IPS DF 6.9 (cell line): ENCODE results near the gene AGPAT4.

ENCODE experiments used
- DNase-seq: peaks from one replicate; pipeline ENCODE4 v3.0.0-alpha.2; 2013; ENCODE audit warnings: low read depth, low spot score
- H3K27ac ChIP-seq: one replicate; pipeline ENCODE4 v1.5.1; 2013; ENCODE audit warnings: low read length, control low read depth
- H3K27me3 ChIP-seq: 2 replicates; pipeline ENCODE4 v1.6.1; 2013; ENCODE audit warnings: mild to moderate bottlenecking, low read length; ENCODE audit not compliant: control insufficient read depth, insufficient read depth
- H3K36me3 ChIP-seq: 2 replicates; pipeline ENCODE4 v1.6.1; 2013; ENCODE audit warnings: low read length; ENCODE audit not compliant: control insufficient read depth, insufficient read depth
- H3K4me1 ChIP-seq: 2 replicates; pipeline ENCODE4 v1.6.1; 2013; ENCODE audit warnings: low read length; ENCODE audit not compliant: control insufficient read depth, insufficient read depth
- H3K4me3 ChIP-seq: 2 replicates; pipeline ENCODE4 v1.5.1; 2013; ENCODE audit warnings: mild to moderate bottlenecking, low read length
- H3K9me3 ChIP-seq: 2 replicates; pipeline ENCODE4 v1.6.1; 2013; ENCODE audit warnings: low read length, inconsistent platforms; ENCODE audit not compliant: control insufficient read depth, insufficient read depth
- WGBS: extraction: QIAGEN DNeasy Blood & Tissue Kit; methylation state at CpG from one replicate; pipeline ENCODE4 v1.1.7; 2013; ENCODE audit warnings: mixed read lengths, missing lambda C conversion rate; ENCODE audit not compliant: insufficient read length, insufficient coverage; 5-methylcytosine and 5-hydroxymethylcytosine counted together

Gene AGPAT4

DNA sequence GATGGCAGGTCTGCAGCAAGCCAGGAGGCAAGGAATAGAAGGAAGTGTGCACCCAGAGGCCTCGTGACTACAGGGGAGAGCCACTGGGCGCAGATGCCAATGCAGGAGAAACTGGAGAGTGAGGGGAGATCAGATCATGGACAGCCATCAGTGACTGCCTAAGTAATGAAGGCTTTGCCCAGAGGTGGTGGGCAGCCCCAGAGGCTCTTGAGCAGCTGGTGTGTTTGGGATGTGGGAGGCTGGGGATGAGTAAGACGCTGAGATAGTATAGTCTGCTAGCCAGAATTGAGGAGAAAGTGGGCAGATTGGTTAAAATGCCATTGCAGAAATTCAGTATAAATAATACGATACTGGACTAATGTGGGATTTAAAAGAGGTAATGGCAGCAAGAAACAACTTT, 170.4 kb downstream of the AGPAT4 start:
- no CpG with 5 or more reads among the region's 4 CpGs for WGBS
- Histone ChIP-seq H3K27me3 (no peaks in the 10 kb centered on the region), H3K36me3 (peaks cover 16% of the 10 kb centered on the region), H3K9me3 (no peaks in the 10 kb centered on the region), H3K4me1 (no peaks in the 10 kb centered on the region), H3K4me3 (no peak overlapping the region), H3K27ac (no peak overlapping the region)
- DNase-seq: no peak

DNA sequence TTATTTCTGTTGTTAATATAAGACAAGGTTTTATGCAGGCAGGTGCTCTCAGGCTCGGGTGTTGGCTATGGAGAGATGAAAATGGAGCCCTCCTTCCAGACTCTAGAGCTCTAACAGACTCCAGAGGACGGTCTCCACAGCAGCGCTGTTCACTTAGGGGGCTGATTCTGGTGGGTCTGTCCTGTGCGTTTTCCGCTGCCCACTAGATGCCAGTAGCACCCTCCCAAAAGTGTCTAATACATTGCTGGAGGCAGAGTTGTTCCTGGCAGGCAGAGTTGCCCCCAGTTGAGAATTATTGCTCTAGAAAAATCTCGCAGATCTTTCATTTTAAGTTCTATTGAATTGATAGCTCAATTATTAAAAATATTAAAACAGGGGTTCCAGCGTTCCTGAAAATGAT, 172.3 kb downstream of the AGPAT4 start:
- peaks cover 4% of the 10 kb centered on the region; the same call in 1 of the 2 replicates for H3K36me3 ChIP-seq
- no peak overlapping the region for H3K27ac ChIP-seq
- no peaks in the 10 kb centered on the region for H3K27me3 ChIP-seq
- H3K9me3 ChIP-seq: no peaks in the 10 kb centered on the region
- DNase-seq: no peak
- H3K4me3 ChIP-seq: no peak overlapping the region
- H3K4me1 ChIP-seq: no peaks in the 10 kb centered on the region
- no CpG with 5 or more reads among the region's 7 CpGs for WGBS

DNA sequence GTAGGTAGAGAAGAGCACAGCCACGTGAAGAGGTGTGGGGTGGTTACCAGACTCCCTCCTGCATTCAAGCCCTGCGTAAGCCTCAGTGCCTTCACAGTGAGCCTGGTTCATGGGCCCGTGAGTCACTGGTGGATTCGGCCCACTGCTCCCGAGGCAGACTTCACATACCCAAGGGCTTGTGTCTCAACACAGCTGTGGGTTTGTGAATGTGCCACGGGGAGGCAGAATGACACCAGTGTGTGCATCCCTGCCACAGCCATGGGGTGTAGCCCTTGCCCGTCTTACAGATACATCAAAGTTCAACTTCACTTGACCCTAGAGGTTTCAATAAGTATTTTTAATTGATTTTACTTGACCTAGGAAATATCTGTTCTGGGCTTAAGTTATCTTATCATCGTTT, 173.8 kb downstream of the AGPAT4 start:
- no peak for DNase-seq
- Histone ChIP-seq H3K4me3 (no peak overlapping the region), H3K4me1 (no peaks in the 10 kb centered on the region), H3K9me3 (no peaks in the 10 kb centered on the region), H3K27me3 (no peaks in the 10 kb centered on the region), H3K36me3 (peaks cover 4% of the 10 kb centered on the region; the same call in 1 of the 2 replicates), H3K27ac (no peak overlapping the region)
- no CpG with 5 or more reads among the region's 8 CpGs for WGBS

DNA sequence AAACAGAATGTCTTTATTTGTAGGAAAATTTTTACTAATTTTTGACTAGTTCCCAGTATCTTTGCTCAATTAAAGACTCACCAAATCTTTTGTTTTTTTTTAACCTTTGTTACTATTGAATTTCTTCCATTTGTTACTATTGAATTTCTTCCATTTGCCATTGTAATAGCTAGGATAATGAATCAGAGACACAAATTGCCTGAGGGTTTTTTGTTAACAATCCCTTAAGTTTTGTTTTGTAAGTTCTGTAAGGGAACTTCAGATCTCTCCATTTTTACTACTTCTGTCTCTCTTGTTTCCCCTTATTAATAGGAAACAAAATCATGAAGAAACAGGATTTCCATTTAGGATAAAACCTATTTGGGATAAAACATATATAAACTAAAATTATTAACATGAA, 177.9 kb downstream of the AGPAT4 start:
- no peaks in the 10 kb centered on the region for H3K4me1 ChIP-seq
- no peak overlapping the region for H3K27ac ChIP-seq
- DNase-seq: no peak
- H3K9me3 ChIP-seq: no peaks in the 10 kb centered on the region
- no peaks in the 10 kb centered on the region; the same call in 1 of the 2 replicates for H3K36me3 ChIP-seq
- no peak overlapping the region for H3K4me3 ChIP-seq
- no peaks in the 10 kb centered on the region for H3K27me3 ChIP-seq

DNA sequence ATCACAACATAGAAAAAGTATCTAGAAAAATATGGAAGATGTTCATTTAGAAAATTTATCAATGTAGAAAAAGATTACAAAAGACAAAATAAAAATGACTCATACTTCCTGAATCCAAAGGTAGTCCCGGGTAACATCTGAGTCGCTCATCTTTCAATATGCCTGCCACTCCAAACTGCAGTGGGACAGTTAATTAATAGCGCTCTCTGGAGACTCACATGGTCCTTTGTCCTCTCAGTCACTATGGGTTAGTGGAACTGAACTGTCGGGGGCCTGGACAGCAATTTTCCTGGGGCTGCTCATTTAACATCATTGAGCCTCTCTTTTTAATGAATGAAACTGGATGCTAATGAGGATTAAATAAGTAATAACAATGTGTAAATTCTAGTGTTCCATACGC, 178.9 kb downstream of the AGPAT4 start:
- Histone ChIP-seq H3K4me1 (no peaks in the 10 kb centered on the region), H3K27me3 (no peaks in the 10 kb centered on the region), H3K4me3 (no peak overlapping the region), H3K9me3 (no peaks in the 10 kb centered on the region), H3K27ac (no peak overlapping the region), H3K36me3 (no peaks in the 10 kb centered on the region; the same call in 1 of the 2 replicates)
- WGBS: no CpG with 5 or more reads among the region's 5 CpGs
- DNase-seq: no peak

DNA sequence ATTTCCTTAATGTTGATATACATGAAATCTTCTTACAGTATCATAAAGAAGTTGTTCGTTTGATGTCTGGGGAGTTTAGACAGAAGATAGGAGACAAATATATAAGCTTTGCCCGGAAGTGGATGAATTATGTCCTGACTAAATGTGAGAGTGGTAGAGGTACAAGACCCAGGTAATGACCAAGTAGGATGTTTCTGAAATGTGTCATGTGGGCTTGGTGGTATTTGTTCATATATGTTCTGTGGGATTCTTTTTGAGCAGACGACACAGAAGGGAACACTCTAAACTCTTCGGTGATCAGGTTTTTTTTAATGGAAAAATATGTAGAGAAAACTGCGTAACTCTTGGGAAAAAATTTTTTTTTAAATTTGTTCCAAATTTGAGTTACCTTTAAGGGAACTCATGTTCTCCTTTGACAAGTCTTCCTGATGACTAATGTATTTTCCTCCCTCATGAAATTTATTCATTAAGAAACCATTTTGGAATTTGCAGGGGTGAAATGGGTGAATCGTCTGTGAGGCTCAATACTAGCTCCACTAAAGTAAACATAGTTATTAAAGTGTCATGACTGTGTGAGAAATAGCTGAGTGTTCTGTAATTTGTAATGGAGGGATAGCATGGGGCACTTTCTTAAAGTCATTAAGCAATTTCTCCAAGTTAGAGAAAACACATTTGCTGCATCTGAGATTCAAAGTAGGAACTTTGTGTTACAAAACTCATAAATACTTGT, 181.7 kb downstream of the AGPAT4 start:
- no peaks in the 10 kb centered on the region for H3K4me1 ChIP-seq
- H3K36me3 ChIP-seq: peaks cover 8% of the 10 kb centered on the region; the same call in 1 of the 2 replicates
- no peaks in the 10 kb centered on the region for H3K9me3 ChIP-seq
- H3K4me3 ChIP-seq: no peak overlapping the region
- DNase-seq: no peak
- no peaks in the 10 kb centered on the region for H3K27me3 ChIP-seq
- no CpG with 5 or more reads among the region's 6 CpGs for WGBS
- H3K27ac ChIP-seq: no peak overlapping the region

DNA sequence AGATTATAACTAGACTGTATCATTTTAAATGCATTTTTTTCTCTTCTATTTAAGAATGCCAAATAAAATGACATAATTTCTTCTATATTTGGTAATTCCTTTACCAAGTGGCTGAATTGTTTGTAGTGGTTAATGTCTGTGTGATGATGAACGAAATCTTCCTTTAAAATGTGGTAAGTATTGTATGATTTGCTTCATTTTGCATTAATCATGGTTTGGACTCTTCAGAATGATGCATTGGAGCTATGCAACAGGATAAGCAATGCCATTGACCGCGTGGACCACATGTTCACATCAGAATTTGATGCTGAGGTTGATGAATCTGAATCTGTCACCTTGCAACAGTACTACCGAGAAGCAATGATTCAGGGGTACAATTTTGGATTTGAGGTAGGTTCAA, 182.7 kb downstream of the AGPAT4 start:
- Histone ChIP-seq H3K4me1 (no peaks in the 10 kb centered on the region), H3K27me3 (no peaks in the 10 kb centered on the region), H3K36me3 (peaks cover 11% of the 10 kb centered on the region; the same call in 1 of the 2 replicates), H3K9me3 (no peaks in the 10 kb centered on the region), H3K4me3 (no peak overlapping the region), H3K27ac (no peak overlapping the region)
- no CpG with 5 or more reads among the region's 4 CpGs for WGBS
- DNase-seq: no peak

DNA sequence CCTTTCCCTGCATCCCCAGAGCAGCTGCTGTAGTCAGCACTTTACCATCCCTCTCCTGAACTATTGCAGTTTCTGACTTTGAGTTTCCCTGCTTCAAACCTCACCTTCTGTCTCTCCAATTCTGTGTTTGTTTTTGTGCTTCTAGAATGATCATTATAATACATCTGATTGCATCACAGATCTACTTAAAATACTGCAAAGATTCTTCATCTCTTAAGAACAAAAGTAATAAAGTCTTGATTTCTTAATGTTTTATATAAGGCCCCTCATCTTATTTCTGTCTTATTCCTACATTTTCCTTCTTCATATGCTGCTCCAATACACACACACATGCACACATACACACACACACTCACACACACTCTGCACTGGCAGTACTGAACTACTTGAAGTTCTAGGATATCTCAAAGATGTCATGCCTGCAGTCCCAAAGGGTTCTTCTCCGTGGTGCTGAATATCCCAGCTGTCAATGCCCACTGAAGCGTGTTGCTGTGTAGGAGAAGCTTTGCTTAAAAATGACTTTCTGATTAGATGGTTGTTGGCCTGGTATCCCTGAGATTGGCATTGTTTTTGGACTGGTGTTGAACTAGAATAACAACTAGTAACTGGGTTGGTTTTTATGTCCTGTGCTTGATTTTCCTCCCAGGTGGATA, 185.1 kb downstream of the AGPAT4 start:
- peaks cover 11% of the 10 kb centered on the region; the same call in 1 of the 2 replicates for H3K36me3 ChIP-seq
- no CpG with 5 or more reads among the region's 2 CpGs for WGBS
- no peak for DNase-seq

DNA sequence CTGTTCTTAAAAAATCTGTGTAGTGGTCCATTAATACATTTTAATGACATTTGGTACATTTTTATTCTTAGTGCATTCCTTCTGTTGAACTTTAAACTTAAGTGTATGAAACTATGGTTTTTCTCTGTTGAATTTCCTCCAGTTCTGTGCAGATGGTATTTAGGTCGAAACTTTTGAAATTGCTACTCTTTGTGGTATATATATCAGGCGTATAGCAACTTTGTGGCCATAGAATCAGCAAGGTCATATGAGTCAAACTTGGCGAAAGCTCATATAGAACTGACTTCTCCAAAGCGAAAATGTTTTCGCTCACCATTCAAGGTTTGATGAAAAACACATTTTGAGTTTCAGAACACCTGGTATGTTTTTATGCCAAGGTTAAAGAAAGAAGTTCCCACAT, 188.6 kb downstream of the AGPAT4 start:
- no CpG with 5 or more reads among the region's 5 CpGs for WGBS
- H3K27me3 ChIP-seq: no peaks in the 10 kb centered on the region
- no peak for DNase-seq
- H3K9me3 ChIP-seq: no peaks in the 10 kb centered on the region
- peaks cover 16% of the 10 kb centered on the region; the same call in 1 of the 2 replicates for H3K36me3 ChIP-seq
- H3K27ac ChIP-seq: no peak overlapping the region
- no peaks in the 10 kb centered on the region for H3K4me1 ChIP-seq
- H3K4me3 ChIP-seq: no peak overlapping the region

More for the DNA sequence above, 185.1 kb downstream of the AGPAT4 start:
- Histone ChIP-seq H3K4me3 (no peak overlapping the region), H3K4me1 (no peaks in the 10 kb centered on the region), H3K27ac (no peak overlapping the region), H3K27me3 (no peaks in the 10 kb centered on the region), H3K9me3 (no peaks in the 10 kb centered on the region)

DNA sequence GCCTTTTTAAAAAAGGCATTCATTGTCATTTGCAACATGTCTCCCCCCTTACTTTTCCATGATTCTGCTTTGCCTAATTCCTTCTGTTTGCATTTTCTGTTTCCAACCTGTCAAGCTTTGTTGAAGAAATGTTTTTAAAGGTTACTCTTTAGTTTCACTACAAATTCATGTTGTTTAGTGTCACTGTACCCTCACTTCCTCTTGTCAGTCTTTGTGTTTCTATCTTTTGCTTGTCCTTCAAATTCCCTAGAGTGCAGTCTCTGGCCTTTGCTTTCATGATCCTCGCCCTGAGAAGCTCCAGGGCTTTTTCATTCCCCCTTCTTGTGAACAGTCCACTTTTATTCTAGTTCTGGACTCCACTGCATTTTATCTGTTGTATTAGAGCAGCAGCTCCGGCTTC, 191.6 kb downstream of the AGPAT4 start:
- Histone ChIP-seq H3K36me3 (peaks cover 8% of the 10 kb centered on the region; the same call in 1 of the 2 replicates), H3K4me1 (no peaks in the 10 kb centered on the region)

More for the DNA sequence above, 191.6 kb downstream of the AGPAT4 start:
- DNase-seq: no peak
- H3K4me3 ChIP-seq: no peak overlapping the region
- no CpG with 5 or more reads among the region's 2 CpGs for WGBS
- H3K9me3 ChIP-seq: no peaks in the 10 kb centered on the region
- no peaks in the 10 kb centered on the region for H3K27me3 ChIP-seq
- no peak overlapping the region for H3K27ac ChIP-seq
